ENCODE results near the gene PIP.
"Not testable (repeated sequence)": the region's sequence is repeated elsewhere in the genome, so short reads cannot be mapped to it uniquely, and the experiment has no call there.

PIP gene

DNA sequence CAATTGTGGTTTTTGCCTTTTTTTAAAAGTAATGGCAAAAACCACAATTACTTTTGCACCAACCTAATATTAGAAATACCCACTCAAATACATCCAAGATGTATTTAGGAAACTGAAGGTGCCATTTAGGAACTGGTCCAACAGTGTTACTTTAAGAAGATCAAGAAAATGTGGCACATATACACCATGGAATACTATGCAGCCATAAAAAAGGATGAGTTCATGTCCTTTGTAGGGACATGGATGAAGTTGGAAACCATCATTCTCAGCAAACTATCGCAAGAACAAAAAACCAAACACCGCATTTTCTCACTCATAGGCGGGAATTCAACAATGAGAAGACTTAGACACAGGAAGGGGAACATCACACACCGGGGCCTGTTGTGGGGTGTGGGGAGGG, 48.9 kb downstream of the PIP start:
- DNase-seq, result not testable (repeated sequence)

DNA sequence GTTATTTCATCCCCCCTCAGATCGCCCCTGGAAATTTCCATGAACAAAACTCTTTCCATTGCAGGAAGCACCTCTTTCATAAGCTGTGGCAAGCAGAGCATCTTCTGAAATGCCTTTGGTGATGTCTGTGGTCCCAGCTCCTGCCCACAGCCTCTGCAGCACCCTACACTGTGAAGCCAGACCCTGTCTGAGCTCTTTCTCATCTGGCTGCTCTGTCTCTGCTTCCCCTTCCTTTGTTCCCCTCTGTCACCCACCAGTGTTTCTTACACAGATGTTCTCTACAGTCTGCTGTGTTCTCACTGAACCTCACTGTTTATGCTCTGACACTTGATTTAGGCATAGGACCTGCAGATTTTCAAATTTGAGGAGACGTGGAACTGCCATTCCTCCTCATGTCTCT, 49.5 kb downstream of the PIP start:
- DNase-seq, result no peak

DNA sequence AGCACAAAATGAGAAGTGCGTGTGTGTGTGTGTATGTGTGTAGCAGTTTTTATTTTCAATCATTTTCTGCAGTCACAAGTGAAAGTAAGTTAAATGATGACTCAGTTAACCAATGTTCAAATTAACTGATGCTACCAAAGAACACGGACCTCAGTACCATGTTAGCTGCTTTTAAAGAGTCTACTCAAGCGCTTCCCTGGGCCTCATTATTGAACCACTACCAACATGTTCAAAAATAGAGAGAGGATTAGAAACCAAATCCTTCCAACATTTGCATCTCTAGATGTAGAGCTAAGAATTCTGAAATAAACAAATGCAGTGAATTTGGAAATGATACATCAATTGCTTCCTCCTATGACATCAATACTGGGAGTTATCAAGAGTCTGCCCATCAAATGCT, 51.1 kb downstream of the PIP start, which contains the start of gene TAS2R39:
Gene TAS2R39, plus strand, starts transcription at position 396 of the 400 bp plus-strand sequence. Its CDS starts 0 bp downstream, at position 396.
- no peak for DNase-seq

DNA sequence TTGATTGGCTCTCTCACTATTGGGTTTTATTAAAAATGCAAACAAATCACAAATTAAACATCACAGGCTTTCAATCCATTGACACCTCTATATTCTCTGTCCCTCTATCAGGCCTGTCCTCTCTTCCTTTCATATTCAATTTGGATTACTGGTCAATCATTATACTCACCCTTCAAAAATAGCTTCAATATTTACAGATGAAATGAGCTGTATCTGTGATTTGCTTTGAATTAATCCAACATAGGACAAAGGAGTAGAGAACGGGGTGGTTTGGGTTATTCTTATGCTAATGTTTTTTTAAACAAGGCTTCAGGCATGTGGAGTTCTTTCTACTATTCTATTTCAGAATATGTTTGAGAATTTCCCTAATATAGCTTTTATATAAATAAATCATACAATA, 53.7 kb downstream of the PIP start:
- no peak for DNase-seq

DNA sequence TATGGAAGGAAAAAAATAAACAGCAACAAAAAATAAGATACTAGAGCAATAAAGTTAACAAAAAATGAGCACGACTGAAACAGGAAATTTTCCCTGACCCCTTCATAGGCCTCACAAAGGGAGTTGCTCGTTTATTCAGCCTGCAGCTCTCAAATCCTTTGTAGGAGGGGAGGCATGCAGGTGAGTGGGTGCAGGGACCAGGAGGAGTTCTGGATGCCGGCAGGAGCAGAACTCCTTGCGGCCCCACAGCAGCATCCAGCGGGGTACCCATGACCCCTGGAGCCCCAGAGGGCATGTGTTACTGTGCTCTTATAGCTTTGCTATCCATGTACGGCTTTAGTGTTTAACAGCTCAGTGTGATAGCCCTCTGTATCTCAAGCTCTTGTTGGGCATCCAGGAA, 57.1 kb downstream of the PIP start:
- no peak for DNase-seq
